ENCODE results near the gene MAN1B1. TPM values are rescaled to one million over a fixed set of nuclear protein-coding genes. Genes with fewer than 3 reads are reported as not detected.

MAN1B1 gene
- total and polyA plus RNA-seq, 4 experiments from 2014 or later, result 35.4 to 71.0 (median 50.4) TPM

DNA sequence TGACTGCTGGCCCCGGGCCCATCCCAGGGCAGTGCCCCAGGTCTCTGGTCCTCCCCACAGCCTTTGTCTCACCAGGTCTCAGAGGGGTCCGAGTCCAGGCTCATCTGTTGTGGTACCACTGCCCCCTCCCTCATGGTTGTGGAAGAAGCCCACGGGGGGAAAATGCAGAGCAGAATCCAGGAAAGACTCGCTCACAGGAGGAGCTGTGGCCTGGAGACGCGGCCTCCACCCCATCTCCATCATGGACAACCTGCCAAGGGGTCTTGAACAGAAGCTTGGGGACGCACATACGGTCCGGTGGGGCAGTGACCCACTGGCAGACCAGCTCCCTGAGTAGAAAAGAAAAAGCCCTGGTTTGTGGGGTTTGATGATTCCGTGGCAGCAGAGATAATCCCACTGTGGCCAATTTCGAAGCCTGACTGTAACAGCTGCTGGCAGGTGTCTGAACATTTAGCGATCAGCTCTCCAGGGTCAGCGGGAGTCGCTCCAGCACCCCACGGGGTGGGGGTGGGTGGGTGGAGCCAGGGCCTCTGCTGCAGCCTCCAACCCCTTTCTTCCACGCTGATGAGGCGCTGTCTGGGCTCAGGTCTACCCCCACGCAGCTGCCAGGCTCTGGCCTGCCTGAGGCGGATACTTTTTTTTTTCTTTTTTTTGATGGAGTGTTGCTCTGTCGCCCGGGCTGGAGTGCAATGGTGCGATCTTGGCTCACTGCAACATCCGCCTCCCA is 50.3 kb downstream of the MAN1B1 start:
- peaks cover 0 to 5% (median under 1%) of the 10 kb centered on the region in 8 donors for H3K9me3 Mint-ChIP-seq
- intact Hi-C loops (cut with micrococcal nuclease), result no loop called here
- H3K36me3 Mint-ChIP-seq, result no peaks in the 10 kb centered on the region
- CTCF ChIA-PET (ENCODE audit: partially characterized antibody), result no interaction called here
- peaks cover 2 to 5% (median 5%) of the 10 kb centered on the region in 4 donors for H3K4me1 Mint-ChIP-seq
- no peak overlapping the region for H3K27ac Mint-ChIP-seq
- no peak for DNase-seq
- Histone ChIP-seq H3K27ac (ENCODE audit: low read depth, low read length) (no peak overlapping the region), H3K27me3 (ENCODE audit: insufficient read depth, low read length) (peaks cover 34% of the 10 kb centered on the region), H3K4me1 (ENCODE audit: insufficient read depth, low read length) (no peaks in the 10 kb centered on the region), H3K4me3 (ENCODE audit: low read length in 2 of 2) (no peak overlapping the region), H3K36me3 (ENCODE audit: insufficient read depth, low read length) (no peaks in the 10 kb centered on the region), H3K9me3 (ENCODE audit: control insufficient read depth in 1 of 2, low read length in 2 of 2) (no peaks in the 10 kb centered on the region)
- H3K4me3 Mint-ChIP-seq, result no peak overlapping the region
- peaks cover 33 to 40% of the 10 kb centered on the region in 2 donors for H3K27me3 Mint-ChIP-seq
- POLR2A ChIA-PET (ENCODE audit: partially characterized antibody), result no interaction called here

DNA sequence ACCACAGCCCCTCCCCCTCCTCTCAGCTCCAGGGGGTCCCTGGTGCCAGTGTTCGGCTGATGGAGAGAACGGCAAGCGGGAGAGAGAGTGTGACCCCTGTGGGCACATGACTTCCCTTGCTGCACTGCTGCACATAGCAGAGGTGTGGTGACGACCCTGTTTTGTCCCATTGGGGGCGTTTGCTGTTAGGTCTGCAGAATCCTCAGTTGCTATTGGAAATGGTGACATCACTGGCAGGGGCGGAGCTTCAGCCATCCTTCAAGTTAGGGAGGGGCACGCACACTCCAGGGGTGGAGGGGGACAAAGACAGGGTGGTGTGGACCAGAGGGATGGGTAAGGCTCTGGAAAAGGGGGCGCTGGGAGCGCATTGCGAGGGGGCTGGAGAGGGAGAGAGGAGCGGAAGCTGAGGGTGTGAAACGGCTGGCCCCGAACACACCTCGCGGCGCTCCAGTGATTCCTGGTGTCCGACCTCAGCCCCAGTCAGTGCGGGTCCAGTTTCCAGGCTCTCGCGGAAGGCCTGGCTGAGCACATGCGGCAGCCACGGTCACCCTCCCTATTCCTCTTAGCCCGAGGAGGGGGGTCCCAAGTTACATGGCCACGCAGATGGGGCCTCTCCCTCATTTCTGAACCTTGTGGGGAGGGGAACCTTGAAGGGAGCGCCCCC is 51.4 kb downstream of the MAN1B1 start:
- POLR2A ChIA-PET (ENCODE audit: partially characterized antibody), result interaction anchor here (1.0 kb wide), 1 partner anchor 11 kb away, joined by 5 read pairs; no protein-coding TSS in a partner anchor
- CTCF ChIA-PET (ENCODE audit: partially characterized antibody), result interaction anchor here (1.0 kb wide), 1 partner anchor 9 kb away, joined by 3 read pairs; no protein-coding TSS in a partner anchor
- intact Hi-C loops (cut with micrococcal nuclease), result no loop called here
- Mint-ChIP-seq H3K4me1 (peaks cover 3 to 5% (median 5%) of the 10 kb centered on the region in 4 donors), H3K27ac (peak overlapping the region in 2 of 7 donors; percentile 38 to 75), H3K36me3 (no peaks in the 10 kb centered on the region), H3K27me3 (peaks cover 37 to 43% of the 10 kb centered on the region in 2 donors), H3K9me3 (peaks cover 0 to 5% (median under 1%) of the 10 kb centered on the region in 8 donors), H3K4me3 (no peak overlapping the region)
- Histone ChIP-seq H3K4me1 (ENCODE audit: insufficient read depth, low read length) (no peaks in the 10 kb centered on the region), H3K4me3 (ENCODE audit: low read length in 2 of 2) (no peak overlapping the region), H3K36me3 (ENCODE audit: insufficient read depth, low read length) (no peaks in the 10 kb centered on the region), H3K27ac (ENCODE audit: low read depth, low read length) (no peak overlapping the region), H3K9me3 (ENCODE audit: control insufficient read depth in 1 of 2, low read length in 2 of 2) (no peaks in the 10 kb centered on the region), H3K27me3 (ENCODE audit: insufficient read depth, low read length) (peaks cover 34% of the 10 kb centered on the region)
- DNase-seq, result no peak

DNA sequence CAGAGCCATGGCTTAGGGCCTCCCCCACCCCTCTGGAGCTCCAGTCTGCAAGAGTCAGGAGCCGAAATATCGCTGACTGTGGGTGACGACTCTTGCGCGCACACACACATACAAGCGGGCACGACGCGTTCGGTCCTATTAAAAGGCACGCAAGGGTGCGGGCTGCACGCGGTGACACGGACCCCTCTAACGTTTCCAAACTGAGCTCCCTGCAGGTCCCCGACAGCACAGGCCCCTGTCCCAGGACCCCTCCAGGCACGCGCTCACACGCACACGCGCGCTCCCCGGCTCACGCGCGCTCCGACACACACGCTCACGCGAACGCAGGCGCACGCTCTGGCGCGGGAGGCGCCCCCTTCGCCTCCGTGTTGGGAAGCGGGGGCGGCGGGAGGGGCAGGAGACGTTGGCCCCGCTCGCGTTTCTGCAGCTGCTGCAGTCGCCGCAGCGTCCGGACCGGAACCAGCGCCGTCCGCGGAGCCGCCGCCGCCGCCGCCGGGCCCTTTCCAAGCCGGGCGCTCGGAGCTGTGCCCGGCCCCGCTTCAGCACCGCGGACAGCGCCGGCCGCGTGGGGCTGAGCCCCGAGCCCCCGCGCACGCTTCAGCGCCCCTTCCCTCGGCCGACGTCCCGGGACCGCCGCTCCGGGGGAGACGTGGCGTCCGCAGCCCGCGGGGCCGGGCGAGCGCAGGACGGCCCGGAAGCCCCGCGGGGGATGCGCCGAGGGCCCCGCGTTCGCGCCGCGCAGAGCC is 52.1 kb downstream of the MAN1B1 start, which contains the start of gene GRIN1:
Gene GRIN1, plus strand, starts transcription at position 433 of the 746 bp plus-strand sequence. CDS start 333 bp downstream, outside the sequence.
- peaks cover 3 to 5% (median 5%) of the 10 kb centered on the region in 4 donors for H3K4me1 Mint-ChIP-seq
- peaks cover 34% of the 10 kb centered on the region for H3K27me3 ChIP-seq (ENCODE audit: insufficient read depth, low read length)
- peaks cover 0 to 5% (median 0%) of the 10 kb centered on the region in 8 donors for H3K9me3 Mint-ChIP-seq
- H3K27me3 Mint-ChIP-seq, result peaks cover 41 to 43% of the 10 kb centered on the region in 2 donors
- intact Hi-C loops (cut with micrococcal nuclease), result no loop called here
- H3K9me3 ChIP-seq (ENCODE audit: control insufficient read depth in 1 of 2, low read length in 2 of 2), result no peaks in the 10 kb centered on the region
- no peaks in the 10 kb centered on the region for H3K36me3 ChIP-seq (ENCODE audit: insufficient read depth, low read length)
- peak in 3 of 5 donors; percentile 44 to 49 (median 48) for DNase-seq
- no peak within 1 kb of the TSS for H3K4me3 Mint-ChIP-seq
- no peaks in the 10 kb centered on the region for H3K36me3 Mint-ChIP-seq
- peak within 1 kb of the TSS in 2 of 7 donors; percentile 38 to 75 for H3K27ac Mint-ChIP-seq
- H3K4me3 ChIP-seq (ENCODE audit: low read length in 2 of 2), result no peak within 1 kb of the TSS
- no peaks in the 10 kb centered on the region for H3K4me1 ChIP-seq (ENCODE audit: insufficient read depth, low read length)
- ChIA-PET CTCF (ENCODE audit: partially characterized antibody) (interaction anchor here (1.0 kb wide), 1 partner anchor 10 kb away, joined by 3 read pairs; no protein-coding TSS in a partner anchor), POLR2A (ENCODE audit: partially characterized antibody) (interaction anchor here (1.0 kb wide), 1 partner anchor 11 kb away, joined by 5 read pairs; no protein-coding TSS in a partner anchor)
- H3K27ac ChIP-seq (ENCODE audit: low read depth, low read length), result no peak within 1 kb of the TSS

DNA sequence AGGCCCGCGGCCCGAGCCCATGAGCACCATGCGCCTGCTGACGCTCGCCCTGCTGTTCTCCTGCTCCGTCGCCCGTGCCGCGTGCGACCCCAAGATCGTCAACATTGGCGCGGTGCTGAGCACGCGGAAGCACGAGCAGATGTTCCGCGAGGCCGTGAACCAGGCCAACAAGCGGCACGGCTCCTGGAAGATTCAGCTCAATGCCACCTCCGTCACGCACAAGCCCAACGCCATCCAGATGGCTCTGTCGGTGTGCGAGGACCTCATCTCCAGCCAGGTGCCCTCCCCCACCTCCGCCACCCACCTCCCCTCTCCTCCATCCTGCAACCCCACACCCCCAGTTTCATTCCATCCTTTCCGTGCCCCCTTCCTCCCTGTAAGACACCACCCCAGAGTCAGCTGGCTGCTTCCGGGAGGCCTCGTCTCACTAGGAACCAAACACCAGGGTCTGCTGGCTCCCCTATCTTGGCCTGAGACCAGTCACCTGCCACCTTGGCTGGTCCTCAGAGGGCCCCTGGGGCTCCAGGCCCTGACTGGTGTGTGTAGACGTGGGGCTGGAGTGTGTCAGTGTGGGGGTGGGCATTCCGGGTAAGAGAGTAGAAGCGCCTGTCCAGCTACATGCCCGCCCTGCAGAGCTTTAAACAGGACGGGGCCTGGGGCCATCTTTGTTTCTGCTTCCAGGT is 52.8 kb downstream of the MAN1B1 start:
- H3K27ac Mint-ChIP-seq, result no peak overlapping the region
- Histone ChIP-seq H3K27ac (ENCODE audit: low read depth, low read length) (no peak overlapping the region), H3K9me3 (ENCODE audit: control insufficient read depth in 1 of 2, low read length in 2 of 2) (no peaks in the 10 kb centered on the region), H3K27me3 (ENCODE audit: insufficient read depth, low read length) (peaks cover 34% of the 10 kb centered on the region), H3K36me3 (ENCODE audit: insufficient read depth, low read length) (no peaks in the 10 kb centered on the region), H3K4me3 (ENCODE audit: low read length in 2 of 2) (no peak overlapping the region), H3K4me1 (ENCODE audit: insufficient read depth, low read length) (no peaks in the 10 kb centered on the region)
- H3K9me3 Mint-ChIP-seq, result peaks cover 0 to 5% (median 0%) of the 10 kb centered on the region in 8 donors
- no peaks in the 10 kb centered on the region for H3K36me3 Mint-ChIP-seq
- H3K27me3 Mint-ChIP-seq, result peaks cover 41 to 44% of the 10 kb centered on the region in 2 donors
- H3K4me1 Mint-ChIP-seq, result peaks cover 3 to 5% (median 5%) of the 10 kb centered on the region in 4 donors
- no peak overlapping the region for H3K4me3 Mint-ChIP-seq
- ChIA-PET POLR2A (ENCODE audit: partially characterized antibody) (no interaction called here), CTCF (ENCODE audit: partially characterized antibody) (no interaction called here)
- no peak for DNase-seq
- intact Hi-C loops (cut with micrococcal nuclease), result no loop called here

DNA sequence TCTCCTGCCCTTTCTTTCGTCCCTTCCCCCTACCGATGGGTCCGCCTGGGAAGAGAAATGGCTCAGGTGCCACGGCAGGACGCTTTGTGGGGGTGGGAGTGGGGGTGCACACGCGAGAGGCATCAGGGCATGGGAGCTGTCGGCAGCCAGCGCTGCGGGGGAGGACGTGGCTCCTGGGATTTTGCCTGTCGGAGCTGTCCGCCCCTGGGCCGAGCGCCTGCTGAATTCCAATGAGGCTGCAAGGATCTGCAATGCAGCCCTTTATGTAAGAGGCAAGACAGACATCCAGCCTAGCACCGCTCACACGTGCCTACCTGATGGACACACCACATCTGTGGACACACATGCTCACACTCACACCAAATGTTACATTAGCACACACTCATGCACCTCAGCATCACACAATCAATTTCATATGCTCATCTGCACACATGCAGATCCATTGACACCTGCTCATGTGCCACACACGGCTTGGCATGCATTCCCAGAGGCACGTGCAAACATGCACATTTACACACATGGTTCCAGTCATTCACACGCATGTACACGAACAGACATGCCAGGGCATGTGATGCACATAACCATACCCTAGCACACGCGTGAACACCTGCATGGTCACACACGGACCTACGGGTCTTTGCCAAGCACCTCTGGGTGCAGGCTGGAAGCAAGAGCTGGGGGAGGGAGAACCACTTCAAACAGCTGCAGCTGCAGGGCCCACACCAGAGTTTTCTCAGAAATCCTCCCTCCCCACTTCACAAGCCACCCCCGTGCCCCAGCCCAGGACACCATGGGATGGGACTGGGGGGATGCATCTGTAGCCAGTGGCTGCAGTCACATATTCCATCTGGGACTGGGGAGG is 53.6 kb downstream of the MAN1B1 start:
- Mint-ChIP-seq H3K27me3 (peaks cover 41 to 44% of the 10 kb centered on the region in 2 donors), H3K36me3 (no peaks in the 10 kb centered on the region), H3K9me3 (peaks cover 0 to 5% (median 0%) of the 10 kb centered on the region in 8 donors), H3K4me1 (peaks cover 3 to 5% (median 5%) of the 10 kb centered on the region in 4 donors), H3K27ac (no peak overlapping the region), H3K4me3 (peak overlapping the region in 2 of 8 donors; percentile 7 to 15)
- Histone ChIP-seq H3K4me3 (ENCODE audit: low read length in 2 of 2) (no peak overlapping the region), H3K27ac (ENCODE audit: low read depth, low read length) (no peak overlapping the region), H3K4me1 (ENCODE audit: insufficient read depth, low read length) (no peaks in the 10 kb centered on the region), H3K27me3 (ENCODE audit: insufficient read depth, low read length) (peaks cover 34% of the 10 kb centered on the region), H3K36me3 (ENCODE audit: insufficient read depth, low read length) (no peaks in the 10 kb centered on the region), H3K9me3 (ENCODE audit: control insufficient read depth in 1 of 2, low read length in 2 of 2) (no peaks in the 10 kb centered on the region)
- ChIA-PET CTCF (ENCODE audit: partially characterized antibody) (no interaction called here), POLR2A (ENCODE audit: partially characterized antibody) (no interaction called here)
- no peak for DNase-seq
- intact Hi-C loops (cut with micrococcal nuclease), result no loop called here

DNA sequence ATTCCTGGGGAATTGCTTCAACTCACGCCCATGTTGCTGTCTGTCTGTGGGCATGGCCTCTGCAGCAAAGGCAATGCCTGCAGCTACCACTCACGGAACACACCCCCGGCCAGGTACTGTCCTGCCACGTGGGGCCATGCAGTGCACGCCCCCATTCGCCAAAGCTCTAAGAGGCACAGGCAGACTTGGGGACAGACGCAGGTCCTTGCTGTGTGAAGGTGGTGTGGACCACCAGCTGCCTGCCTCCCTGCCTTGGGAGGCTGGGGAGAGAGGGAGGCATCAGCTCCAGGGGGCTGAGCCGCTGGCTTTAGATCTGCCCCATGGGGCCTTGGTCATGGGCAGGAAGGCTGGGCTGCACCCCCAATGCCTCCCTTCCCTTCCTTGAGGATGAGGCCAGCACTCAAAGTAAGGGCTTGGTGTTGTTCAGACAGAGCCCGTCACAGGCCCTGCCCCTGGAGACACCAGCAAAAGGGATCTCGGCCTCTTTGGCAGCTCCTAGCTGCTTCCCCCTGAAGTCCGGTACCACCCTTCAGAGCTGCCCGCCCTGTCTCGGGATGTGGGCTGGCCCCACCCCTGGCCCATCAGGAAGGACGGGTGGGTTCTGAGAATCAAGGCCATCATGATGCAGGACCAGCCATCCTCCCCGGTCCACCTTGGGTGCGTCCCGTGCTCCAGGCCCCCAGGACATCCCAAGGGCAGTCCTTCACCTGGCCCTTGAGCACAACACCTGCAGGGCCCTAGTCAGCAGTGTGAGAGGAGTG is 54.4 kb downstream of the MAN1B1 start:
- Mint-ChIP-seq H3K36me3 (no peaks in the 10 kb centered on the region), H3K4me1 (peaks cover 0 to 4% (median 4%) of the 10 kb centered on the region in 4 donors), H3K9me3 (peaks cover 0 to 5% (median 0%) of the 10 kb centered on the region in 8 donors), H3K27me3 (peaks cover 35 to 38% of the 10 kb centered on the region in 2 donors), H3K27ac (no peak overlapping the region), H3K4me3 (no peak overlapping the region)
- Histone ChIP-seq H3K4me3 (ENCODE audit: low read length in 2 of 2) (no peak overlapping the region), H3K4me1 (ENCODE audit: insufficient read depth, low read length) (no peaks in the 10 kb centered on the region), H3K27me3 (ENCODE audit: insufficient read depth, low read length) (peaks cover 34% of the 10 kb centered on the region), H3K27ac (ENCODE audit: low read depth, low read length) (no peak overlapping the region), H3K9me3 (ENCODE audit: control insufficient read depth in 1 of 2, low read length in 2 of 2) (no peaks in the 10 kb centered on the region), H3K36me3 (ENCODE audit: insufficient read depth, low read length) (no peaks in the 10 kb centered on the region)
- intact Hi-C loops (cut with micrococcal nuclease), result no loop called here
- POLR2A ChIA-PET (ENCODE audit: partially characterized antibody), result no interaction called here
- no peak for DNase-seq
- CTCF ChIA-PET (ENCODE audit: partially characterized antibody), result no interaction called here
